Upper lobe of right lung (tissue), 1 donor: ENCODE results near the gene SNAPC2. TPM values are rescaled to one million over a fixed set of nuclear protein-coding genes. Genes with fewer than 3 reads are reported as not detected.
A peak's percentile ranks its signal among the peaks of the same experiment; 100 is the strongest.

Source experiments
- ATAC-seq: fragments of 200-7000 bp; cut with Tn5 transposase; one replicate; pipeline ENCODE4 v1.9.1; 2020; ENCODE audit warnings: mild to moderate bottlenecking, moderate library complexity
- DNase-seq: peaks from one replicate; pipeline ENCODE4 v3.0.0-alpha.2; 2020
- H3K27ac ChIP-seq: fragments of 200-600 bp; one replicate; pipeline ENCODE4 v1.8.0; 2022
- H3K27me3 ChIP-seq: fragments of 200-600 bp; one replicate; pipeline ENCODE4 v1.8.0; 2022; ENCODE audit warnings: mild to moderate bottlenecking
- H3K36me3 ChIP-seq: fragments of 200-600 bp; one replicate; pipeline ENCODE4 v1.8.0; 2022
- H3K4me1 ChIP-seq: fragments of 200-600 bp; one replicate; pipeline ENCODE4 v1.8.0; 2022
- H3K4me3 ChIP-seq: fragments of 200-600 bp; one replicate; pipeline ENCODE4 v1.8.0; 2022; ENCODE audit warnings: mild to moderate bottlenecking
- H3K9me3 ChIP-seq: fragments of 200-600 bp; one replicate; pipeline ENCODE4 v1.8.0; 2022
- intact Hi-C: fragments of 100-400 bp; cut with DNase I; formaldehyde crosslinking; loops from one replicate; pipeline ENCODE4 v1.11.0; 2022
- total RNA-seq: library from RNA; stranded (reverse); fragmentation: NEBNext Ultra II Directional; extraction: Animal tissue kit (Norgen Biotek cat#: 25700); gene quantifications from one replicate; pipeline ENCODE4 v1.2.1, GENCODE V29; 2021
- TF ChIP-seq, protein P1 (sequence below): fragments of 200-600 bp; IDR thresholded peaks from one replicate; pipeline ENCODE4 v1.8.0; 2022; ENCODE audit warnings: antibody characterized with exemption
- donor health status: DM: no; HTN: yes; CAD: no; lungs with severe emphysema.

The SNAPC2 gene
- total RNA-seq, 1 donor from 2014 or later = 28.9 TPM

DNA sequence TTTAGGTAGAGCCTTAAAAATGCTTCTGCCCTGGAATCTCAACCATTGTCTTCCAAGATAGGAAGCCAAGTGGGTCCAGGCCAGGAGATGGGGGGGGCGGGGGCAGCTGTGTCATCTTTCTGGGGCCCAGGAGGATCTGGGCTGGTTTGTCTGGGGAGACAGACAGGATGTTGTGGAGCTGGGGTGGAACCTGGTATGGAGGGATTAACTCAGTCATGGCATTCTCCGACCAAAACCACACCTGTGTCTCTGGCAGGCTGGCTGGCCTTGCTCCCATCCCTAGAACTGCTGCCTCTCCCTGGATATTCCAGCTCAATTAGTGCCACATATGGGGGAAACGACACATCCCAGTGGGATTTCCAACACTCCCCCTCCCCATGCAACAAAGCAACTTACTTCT, 19.2 kb upstream of the SNAPC2 start:
- H3K36me3 ChIP-seq = no peaks in the 10 kb centered on the region
- no peaks in the 10 kb centered on the region for H3K27me3 ChIP-seq
- ATAC-seq (no peak), DNase-seq (no peak)
- peaks cover 22% of the 10 kb centered on the region for H3K4me1 ChIP-seq
- no peaks in the 10 kb centered on the region for H3K9me3 ChIP-seq
- no peak overlapping the region for H3K4me3 ChIP-seq
- intact Hi-C loops = no loop called here
- H3K27ac ChIP-seq = no peak overlapping the region
- TF ChIP-seq, protein P1, sequence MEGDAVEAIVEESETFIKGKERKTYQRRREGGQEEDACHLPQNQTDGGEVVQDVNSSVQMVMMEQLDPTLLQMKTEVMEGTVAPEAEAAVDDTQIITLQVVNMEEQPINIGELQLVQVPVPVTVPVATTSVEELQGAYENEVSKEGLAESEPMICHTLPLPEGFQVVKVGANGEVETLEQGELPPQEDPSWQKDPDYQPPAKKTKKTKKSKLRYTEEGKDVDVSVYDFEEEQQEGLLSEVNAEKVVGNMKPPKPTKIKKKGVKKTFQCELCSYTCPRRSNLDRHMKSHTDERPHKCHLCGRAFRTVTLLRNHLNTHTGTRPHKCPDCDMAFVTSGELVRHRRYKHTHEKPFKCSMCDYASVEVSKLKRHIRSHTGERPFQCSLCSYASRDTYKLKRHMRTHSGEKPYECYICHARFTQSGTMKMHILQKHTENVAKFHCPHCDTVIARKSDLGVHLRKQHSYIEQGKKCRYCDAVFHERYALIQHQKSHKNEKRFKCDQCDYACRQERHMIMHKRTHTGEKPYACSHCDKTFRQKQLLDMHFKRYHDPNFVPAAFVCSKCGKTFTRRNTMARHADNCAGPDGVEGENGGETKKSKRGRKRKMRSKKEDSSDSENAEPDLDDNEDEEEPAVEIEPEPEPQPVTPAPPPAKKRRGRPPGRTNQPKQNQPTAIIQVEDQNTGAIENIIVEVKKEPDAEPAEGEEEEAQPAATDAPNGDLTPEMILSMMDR = no peak

- H3K9me3 ChIP-seq = no peaks in the 10 kb centered on the region
- H3K27me3 ChIP-seq = no peaks in the 10 kb centered on the region
- TF ChIP-seq, protein P1 = no peak
- ATAC-seq (no peak), DNase-seq (no peak)
- H3K4me1 ChIP-seq = peaks cover 22% of the 10 kb centered on the region
- intact Hi-C loops = no loop called here
- H3K36me3 ChIP-seq = no peaks in the 10 kb centered on the region
- no peak overlapping the region for H3K4me3 ChIP-seq
- no peak overlapping the region for H3K27ac ChIP-seq
Observed at GRCh38 chr19:7901337-7901736, 18.8 kb upstream of the SNAPC2 start.

- H3K27me3 ChIP-seq = no peaks in the 10 kb centered on the region
- DNase-seq (no peak), ATAC-seq (peak; percentile 1)
- peaks cover 22% of the 10 kb centered on the region for H3K4me1 ChIP-seq
- H3K36me3 ChIP-seq = no peaks in the 10 kb centered on the region
- no peaks in the 10 kb centered on the region for H3K9me3 ChIP-seq
- peak overlapping the region; percentile 84 for H3K27ac ChIP-seq
- H3K4me3 ChIP-seq = peak overlapping the region; percentile 82
- intact Hi-C loops = no loop called here
- TF ChIP-seq, protein P1 = no peak
Observed at GRCh38 chr19:7902796-7903243, 17.3 kb upstream of the SNAPC2 start.

- ATAC-seq = peak; percentile 91
- Histone ChIP-seq H3K4me3 (peak within 1 kb of the TSS; percentile 82), H3K4me1 (peaks cover 22% of the 10 kb centered on the region), H3K36me3 (no peaks in the 10 kb centered on the region), H3K27me3 (no peaks in the 10 kb centered on the region), H3K9me3 (no peaks in the 10 kb centered on the region), H3K27ac (peak within 1 kb of the TSS; percentile 84)
- TF ChIP-seq, protein P1 = peak; percentile 62
- intact Hi-C loops = no loop called here
- peak; percentile 100 for DNase-seq
Observed at GRCh38 chr19:7903244-7904073, 16.7 kb upstream of the SNAPC2 start, which contains the start of gene MAP2K7. Gene MAP2K7 (plus strand): TSS chr19:7903877. CDS start chr19:7903945, 68 bp downstream.

DNA sequence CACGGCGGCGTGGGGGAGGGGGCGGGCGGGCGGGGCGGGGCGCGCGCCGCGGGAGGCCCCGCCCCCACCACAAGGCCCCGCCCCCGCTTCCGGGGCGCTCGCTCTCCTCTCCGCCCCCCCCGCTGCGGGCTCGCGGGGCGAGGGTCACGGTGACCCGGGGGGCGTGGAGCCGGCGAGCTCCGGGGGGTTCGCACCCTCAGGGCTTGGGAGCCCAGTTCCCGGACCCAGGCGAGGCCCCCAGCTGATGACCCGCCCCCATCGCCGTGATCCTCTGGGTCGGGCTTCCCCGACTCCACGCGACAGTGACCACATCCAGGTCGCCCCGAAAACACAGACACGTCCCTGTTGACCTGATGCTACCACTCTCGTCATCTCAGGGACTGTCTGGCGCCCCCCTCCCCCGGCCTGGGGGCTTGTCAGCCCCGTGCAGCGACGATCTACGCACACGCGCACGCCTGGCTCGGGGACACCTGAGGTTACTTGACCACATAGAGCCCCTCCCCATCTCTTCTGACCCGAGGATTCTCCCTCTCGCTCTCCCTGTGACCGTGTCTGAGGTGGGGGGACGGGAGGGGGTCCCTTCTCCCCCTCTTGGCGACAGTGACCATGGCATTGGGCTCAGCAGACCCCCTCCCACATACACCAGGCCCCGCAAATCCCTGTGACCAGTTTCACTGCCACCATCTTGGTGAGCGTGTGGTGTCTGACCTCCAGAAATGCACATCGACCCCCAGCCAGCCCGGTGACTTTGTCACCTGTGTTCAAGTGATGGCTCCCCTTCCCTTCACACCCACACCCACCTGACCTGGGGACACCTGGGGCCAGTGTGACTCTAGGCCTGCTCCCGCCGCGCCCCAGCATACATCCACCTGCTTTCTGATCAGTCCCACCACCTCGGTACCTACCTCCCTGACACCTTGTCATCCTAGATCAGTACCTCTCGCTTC, 15.8 kb upstream of the SNAPC2 start:
- peaks cover 22% of the 10 kb centered on the region for H3K4me1 ChIP-seq
- no peaks in the 10 kb centered on the region for H3K9me3 ChIP-seq
- H3K36me3 ChIP-seq = peaks cover 1% of the 10 kb centered on the region
- intact Hi-C loops = no loop called here
- TF ChIP-seq, protein P1 = no peak
- H3K27me3 ChIP-seq = no peaks in the 10 kb centered on the region
- peak overlapping the region; percentile 74 for H3K27ac ChIP-seq
- peak overlapping the region; percentile 82 for H3K4me3 ChIP-seq
- peak; percentile 61 for ATAC-seq
- DNase-seq = peak; percentile 85
